DMS 273 (cell line): ENCODE results near the gene CA10.
A peak's percentile ranks its signal among the peaks of the same experiment; 100 is the strongest.

Experiments used
- DNase-seq: peaks from one replicate; lab custom pipeline; 2025; ENCODE audit not compliant: unreplicated experiment; lab: John Stamatoyannopoulos, UW

Gene CA10

GRCh38 chr17:51793686-51794085 is 364.8 kb downstream of the CA10 start:
- DNase-seq = peak; percentile 60

- DNase-seq = no peak
These were observed 379.7 kb downstream of the CA10 start for GRCh38 chr17:51778842-51779241.

- no peak for DNase-seq
These were observed 388.3 kb downstream of the CA10 start for GRCh38 chr17:51770027-51770759.

- no peak for DNase-seq
These were observed 389.3 kb downstream of the CA10 start for GRCh38 chr17:51769231-51769630.

- no peak for DNase-seq
These were observed 389.8 kb downstream of the CA10 start for GRCh38 chr17:51768706-51769105.

GRCh38 chr17:51767287-51767686 is 391.2 kb downstream of the CA10 start:
- no peak for DNase-seq

- peak; percentile 60 for DNase-seq
These were observed 393.0 kb downstream of the CA10 start for GRCh38 chr17:51765282-51766135.

- peak; percentile 83 for DNase-seq
These were observed 394.0 kb downstream of the CA10 start for GRCh38 chr17:51764387-51764971.

- DNase-seq = no peak
These were observed 395.5 kb downstream of the CA10 start for GRCh38 chr17:51763058-51763457.

- DNase-seq = no peak
These were observed 397.4 kb downstream of the CA10 start for GRCh38 chr17:51761105-51761504.

- DNase-seq = no peak
These were observed 399.3 kb downstream of the CA10 start for GRCh38 chr17:51759260-51759659.

GRCh38 chr17:51751072-51751471 is 407.4 kb downstream of the CA10 start:
- DNase-seq = no peak

GRCh38 chr17:51748749-51749604 is 409.5 kb downstream of the CA10 start:
- DNase-seq = no peak

- DNase-seq = no peak
These were observed 412.1 kb downstream of the CA10 start for GRCh38 chr17:51746421-51746820.

GRCh38 chr17:51745993-51746392 is 412.5 kb downstream of the CA10 start:
- no peak for DNase-seq

- no peak for DNase-seq
These were observed 415.0 kb downstream of the CA10 start for GRCh38 chr17:51743477-51743876.

GRCh38 chr17:51742571-51742970 is 415.9 kb downstream of the CA10 start:
- no peak for DNase-seq

GRCh38 chr17:51741458-51741857 is 417.1 kb downstream of the CA10 start:
- DNase-seq = no peak

- no peak for DNase-seq
These were observed 418.0 kb downstream of the CA10 start for GRCh38 chr17:51740531-51740930.

- no peak for DNase-seq
These were observed 419.1 kb downstream of the CA10 start for GRCh38 chr17:51739245-51739886.
